H9 (cell line): ENCODE data around the gene PMM2. TPM values are rescaled to one million over a fixed set of nuclear protein-coding genes. Genes with fewer than 3 reads are reported as not detected.
A peak's percentile ranks its signal among the peaks of the same experiment; 100 is the strongest.

Source experiments
- DNase-seq: peaks from one replicate; pipeline ENCODE4 v3.0.0-alpha.2; 2017
- H2AFZ ChIP-seq: one replicate; pipeline ENCODE4 v1.6.1; 2013; ENCODE audit warnings: mild to moderate bottlenecking, low read length, control low read depth, moderate library complexity
- H2AK5ac ChIP-seq: 2 replicates; pipeline ENCODE4 v1.6.1; 2013; ENCODE audit warnings: low read length, control low read depth, mixed read lengths; ENCODE audit not compliant: insufficient read length
- H2BK120ac ChIP-seq: one replicate; pipeline ENCODE4 v1.6.1; 2013; ENCODE audit warnings: low read depth, mild to moderate bottlenecking, low read length, control low read depth, inconsistent platforms; ENCODE audit not compliant: poor library complexity, severe bottlenecking
- H2BK12ac ChIP-seq: 2 replicates; pipeline ENCODE4 v1.6.1; 2013; ENCODE audit warnings: low read length, control low read depth, mixed read lengths, low read depth; ENCODE audit not compliant: insufficient read length
- H2BK15ac ChIP-seq: 2 replicates; pipeline ENCODE4 v1.6.1; 2013; ENCODE audit warnings: low read depth, low read length, control low read depth
- H2BK20ac ChIP-seq: one replicate; pipeline ENCODE4 v1.6.1; 2013; ENCODE audit warnings: low read depth, mild to moderate bottlenecking, low read length, control low read depth, inconsistent platforms; ENCODE audit not compliant: poor library complexity, severe bottlenecking
- H2BK5ac ChIP-seq: 2 replicates; pipeline ENCODE4 v1.6.1; 2013; ENCODE audit warnings: low read length, control low read depth, mixed read lengths; ENCODE audit not compliant: insufficient read length
- H3K14ac ChIP-seq: 2 replicates; pipeline ENCODE4 v1.6.1; 2013; ENCODE audit warnings: low read length, control low read depth; ENCODE audit not compliant: insufficient read depth
- H3K18ac ChIP-seq: 2 replicates; pipeline ENCODE4 v1.6.1; 2013; ENCODE audit warnings: low read depth, mild to moderate bottlenecking, mixed read lengths, low read length, control low read depth; ENCODE audit not compliant: insufficient read length
- H3K23ac ChIP-seq: 2 replicates; pipeline ENCODE4 v1.6.1; 2013; ENCODE audit warnings: low read length, control low read depth, mixed read lengths, low read depth; ENCODE audit not compliant: insufficient read length
- H3K23me2 ChIP-seq: 2 replicates; pipeline ENCODE4 v1.6.1; 2013; ENCODE audit warnings: low read depth, mild to moderate bottlenecking, mixed read lengths, low read length, control low read depth; ENCODE audit not compliant: insufficient read length, poor library complexity, severe bottlenecking
- H3K27ac ChIP-seq: 2 replicates; pipeline ENCODE4 v1.5.1; 2013; ENCODE audit warnings: low read length, control low read depth, mixed read lengths, low read depth; ENCODE audit not compliant: insufficient read length
- H3K27me3 ChIP-seq: 2 replicates; pipeline ENCODE4 v1.6.1; 2013; ENCODE audit warnings: low read length, control low read depth, inconsistent platforms; ENCODE audit not compliant: insufficient read depth
- H3K4ac ChIP-seq: 2 replicates; pipeline ENCODE4 v1.6.1; 2013; ENCODE audit warnings: low read depth, mild to moderate bottlenecking, control low read depth, inconsistent platforms, low read length, moderate library complexity
- H3K4me1 ChIP-seq: 2 replicates; pipeline ENCODE4 v1.6.1; 2013; ENCODE audit warnings: low read length, control low read depth, inconsistent platforms; ENCODE audit not compliant: insufficient read depth
- H3K4me2 ChIP-seq: 2 replicates; pipeline ENCODE4 v1.6.1; 2013; ENCODE audit warnings: low read length, control low read depth, mixed read lengths; ENCODE audit not compliant: insufficient read length, insufficient read depth
- H3K56ac ChIP-seq: 2 replicates; pipeline ENCODE4 v1.6.1; 2013; ENCODE audit warnings: low read depth, mild to moderate bottlenecking, mixed read lengths, low read length, control low read depth; ENCODE audit not compliant: insufficient read length
- H3K79me1 ChIP-seq: 2 replicates; pipeline ENCODE4 v1.6.1; 2013; ENCODE audit warnings: low read depth, mild to moderate bottlenecking, moderate library complexity, low read length, control low read depth, inconsistent platforms; ENCODE audit not compliant: insufficient read depth, poor library complexity, severe bottlenecking
- H3K79me2 ChIP-seq: 2 replicates; pipeline ENCODE4 v1.6.1; 2013; ENCODE audit warnings: low read length, control low read depth, inconsistent platforms; ENCODE audit not compliant: insufficient read depth
- H3K9ac ChIP-seq: 2 replicates; pipeline ENCODE4 v1.6.1; 2013; ENCODE audit warnings: low read length, control low read depth, mixed read lengths; ENCODE audit not compliant: insufficient read length; ENCODE audit errors: extremely low read depth
- H3K9me3 ChIP-seq: one replicate; pipeline ENCODE4 v1.6.1; 2013; ENCODE audit warnings: low read depth, low read length, inconsistent platforms; ENCODE audit not compliant: control insufficient read depth
- H3T11ph ChIP-seq: one replicate; pipeline ENCODE4 v1.6.1; 2013; ENCODE audit warnings: mild to moderate bottlenecking, low read length, control low read depth, inconsistent platforms
- H4K20me1 ChIP-seq: one replicate; pipeline ENCODE4 v1.6.1; 2013; ENCODE audit not compliant: control insufficient read depth, insufficient read length, insufficient read depth
- H4K5ac ChIP-seq: 2 replicates; pipeline ENCODE4 v1.6.1; 2013; ENCODE audit warnings: low read depth, mild to moderate bottlenecking, mixed read lengths, low read length, control low read depth; ENCODE audit not compliant: insufficient read length
- H4K8ac ChIP-seq: replicated peaks from 2 replicates; pipeline ENCODE4 v1.6.1; 2013; ENCODE audit warnings: low read length, control low read depth, mixed read lengths, low read depth; ENCODE audit not compliant: insufficient read length
- H4K91ac ChIP-seq: 2 replicates; pipeline ENCODE4 v1.6.1; 2013; ENCODE audit warnings: low read depth, mild to moderate bottlenecking, moderate library complexity, mixed read lengths, low read length, control low read depth; ENCODE audit not compliant: insufficient read length
- H3K27ac Mint-ChIP-seq, 3 experiments: 2 replicates in 2 of 3; 3 replicates in 1 of 3; pipeline ENCODE4 v1.8.0; 2020 to 2021; ENCODE audit warnings: mixed read lengths in 3 of 3, mild to moderate bottlenecking in 1 of 3, moderate library complexity in 1 of 3
- H3K27me3 Mint-ChIP-seq: 2 replicates; pipeline ENCODE4 v1.8.0; 2021; ENCODE audit warnings: low read depth, mild to moderate bottlenecking, moderate library complexity, mixed read lengths
- H3K36me3 Mint-ChIP-seq, 3 experiments: 2 replicates in 2 of 3; 3 replicates in 1 of 3; pipeline ENCODE4 v1.8.0; 2020 to 2021; ENCODE audit warnings: low read depth in 3 of 3, mixed read lengths in 3 of 3; ENCODE audit not compliant: insufficient read depth in 1 of 3
- H3K4me1 Mint-ChIP-seq, 2 experiments: 2 replicates each; pipeline ENCODE4 v1.8.0; 2020; ENCODE audit warnings: mixed read lengths in 2 of 2
- H3K4me3 Mint-ChIP-seq, 2 experiments: 2 replicates in 1 of 2; 3 replicates in 1 of 2; pipeline ENCODE4 v1.8.0; 2020 to 2021; ENCODE audit warnings: mild to moderate bottlenecking in 2 of 2, mixed read lengths in 2 of 2, moderate library complexity in 1 of 2
- H3K9me3 Mint-ChIP-seq, 2 experiments: 2 replicates in 1 of 2; 3 replicates in 1 of 2; pipeline ENCODE4 v1.8.0; 2020; ENCODE audit warnings: mild to moderate bottlenecking in 2 of 2, mixed read lengths in 2 of 2, moderate library complexity in 1 of 2
- WGBS: extraction: QIAGEN DNeasy Blood & Tissue Kit; methylation state at CpG from one replicate; pipeline ENCODE4 v1.1.7; 2013; ENCODE audit warnings: missing lambda C conversion rate, low lambda C conversion rate, mixed read lengths; ENCODE audit not compliant: insufficient read length; ENCODE audit errors: extremely low coverage; 5-methylcytosine and 5-hydroxymethylcytosine counted together
- total RNA-seq: library from RNA; stranded (reverse); gene quantifications from 2 replicates; pipeline ENCODE4 v1.2.1, GENCODE V29; 2021
- TF ChIP-seq, protein P1 (sequence below): fragments of 200-600 bp; sonication (generic); conservative IDR thresholded peaks from 3 replicates; pipeline ENCODE4 v1.8.0; 2021; ENCODE audit warnings: antibody characterized with exemption, mild to moderate bottlenecking

PMM2 gene
- total RNA-seq, 1 experiment from 2014 or later = 82.7 TPM

DNA sequence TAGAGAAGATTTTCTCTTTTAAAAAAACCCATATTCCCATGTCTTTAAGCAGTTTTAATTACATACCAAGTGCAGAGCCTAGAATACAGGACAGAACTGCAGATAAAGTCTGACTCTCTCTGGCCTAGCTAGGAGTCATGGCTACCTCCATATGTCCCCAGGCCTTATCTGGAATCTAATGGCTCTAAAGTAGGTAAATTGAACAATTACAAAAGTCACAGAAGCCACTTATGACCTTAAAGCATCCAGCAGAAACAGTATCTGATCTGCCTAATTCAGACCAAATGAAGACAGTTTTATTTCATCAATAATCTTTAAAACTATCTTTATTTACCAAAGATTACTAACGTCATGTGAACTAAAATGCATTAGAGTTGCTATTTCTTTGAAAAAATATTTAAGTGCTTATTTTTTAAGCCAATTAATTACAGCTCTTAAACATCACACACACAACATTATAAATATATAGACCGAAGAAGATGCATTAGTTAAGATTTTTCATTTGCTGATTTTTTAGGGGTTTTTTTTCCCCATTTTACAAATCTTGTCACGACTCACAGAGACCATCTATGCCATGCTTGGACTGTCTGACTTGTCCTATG, 28.7 kb downstream of the PMM2 start:
- Histone ChIP-seq H2BK5ac (no peak overlapping the region), H2AFZ (no peak overlapping the region), H2BK120ac (no peak overlapping the region), H4K8ac (no peak overlapping the region), H3T11ph (no peak overlapping the region), H3K4me2 (no peak overlapping the region), H3K23ac (no peak overlapping the region), H2BK15ac (no peak overlapping the region), H2BK12ac (no peak overlapping the region), H3K18ac (no peak overlapping the region), H3K79me1 (no peaks in the 10 kb centered on the region), H2BK20ac (no peak overlapping the region), H3K56ac (no peak overlapping the region), H2AK5ac (no peak overlapping the region), H3K23me2 (no peaks in the 10 kb centered on the region), H3K4ac (no peak overlapping the region), H3K14ac (no peak overlapping the region), H4K20me1 (no peaks in the 10 kb centered on the region), H3K27ac (no peak overlapping the region), H3K9ac (no peak overlapping the region), H3K79me2 (no peaks in the 10 kb centered on the region), H3K9me3 (no peaks in the 10 kb centered on the region), H3K4me1 (peaks cover 8% of the 10 kb centered on the region), H3K27me3 (no peaks in the 10 kb centered on the region), H4K91ac (no peak overlapping the region), H4K5ac (no peak overlapping the region)
- TF ChIP-seq, protein P1, sequence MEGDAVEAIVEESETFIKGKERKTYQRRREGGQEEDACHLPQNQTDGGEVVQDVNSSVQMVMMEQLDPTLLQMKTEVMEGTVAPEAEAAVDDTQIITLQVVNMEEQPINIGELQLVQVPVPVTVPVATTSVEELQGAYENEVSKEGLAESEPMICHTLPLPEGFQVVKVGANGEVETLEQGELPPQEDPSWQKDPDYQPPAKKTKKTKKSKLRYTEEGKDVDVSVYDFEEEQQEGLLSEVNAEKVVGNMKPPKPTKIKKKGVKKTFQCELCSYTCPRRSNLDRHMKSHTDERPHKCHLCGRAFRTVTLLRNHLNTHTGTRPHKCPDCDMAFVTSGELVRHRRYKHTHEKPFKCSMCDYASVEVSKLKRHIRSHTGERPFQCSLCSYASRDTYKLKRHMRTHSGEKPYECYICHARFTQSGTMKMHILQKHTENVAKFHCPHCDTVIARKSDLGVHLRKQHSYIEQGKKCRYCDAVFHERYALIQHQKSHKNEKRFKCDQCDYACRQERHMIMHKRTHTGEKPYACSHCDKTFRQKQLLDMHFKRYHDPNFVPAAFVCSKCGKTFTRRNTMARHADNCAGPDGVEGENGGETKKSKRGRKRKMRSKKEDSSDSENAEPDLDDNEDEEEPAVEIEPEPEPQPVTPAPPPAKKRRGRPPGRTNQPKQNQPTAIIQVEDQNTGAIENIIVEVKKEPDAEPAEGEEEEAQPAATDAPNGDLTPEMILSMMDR = no peak
- H3K4me3 Mint-ChIP-seq = no peak overlapping the region
- no peak for DNase-seq
- H3K27ac Mint-ChIP-seq = peak overlapping the region in 1 of 3 experiments; percentile 74; a peak in 2 of 7 replicates
- no peaks in the 10 kb centered on the region for H3K9me3 Mint-ChIP-seq
- H3K27me3 Mint-ChIP-seq = no peaks in the 10 kb centered on the region
- WGBS = no CpG with 5 or more reads among the region's 3 CpGs
- peaks cover 46 to 49% of the 10 kb centered on the region in 2 experiments for H3K4me1 Mint-ChIP-seq
- peaks cover 55 to 74% (median 61%) of the 10 kb centered on the region in 3 experiments for H3K36me3 Mint-ChIP-seq
